IPS-18a (cell line): ENCODE data around the gene SHROOM3.
A peak's percentile ranks its signal among the peaks of the same experiment; 100 is the strongest.

Experiments
- H3K27ac ChIP-seq: one replicate; pipeline ENCODE4 v1.5.1; 2013; ENCODE audit warnings: low read length
- H3K27me3 ChIP-seq: one replicate; pipeline ENCODE4 v1.6.1; 2013; ENCODE audit warnings: mild to moderate bottlenecking, low read length; ENCODE audit not compliant: control insufficient read depth, insufficient read depth
- H3K36me3 ChIP-seq: one replicate; pipeline ENCODE4 v1.6.1; 2013; ENCODE audit warnings: low read depth, low read length; ENCODE audit not compliant: control insufficient read depth
- H3K4me1 ChIP-seq: one replicate; pipeline ENCODE4 v1.6.1; 2013; ENCODE audit warnings: low read depth, low read length; ENCODE audit not compliant: control insufficient read depth
- H3K4me3 ChIP-seq: one replicate; pipeline ENCODE4 v1.5.1; 2013; ENCODE audit warnings: low read length
- H3K9ac ChIP-seq: one replicate; pipeline ENCODE4 v1.6.1; 2013; ENCODE audit warnings: mild to moderate bottlenecking, low read length, moderate library complexity
- H3K9me3 ChIP-seq: one replicate; pipeline ENCODE4 v1.6.1; 2013; ENCODE audit warnings: low read depth, low read length; ENCODE audit not compliant: control insufficient read depth

The SHROOM3 gene

DNA sequence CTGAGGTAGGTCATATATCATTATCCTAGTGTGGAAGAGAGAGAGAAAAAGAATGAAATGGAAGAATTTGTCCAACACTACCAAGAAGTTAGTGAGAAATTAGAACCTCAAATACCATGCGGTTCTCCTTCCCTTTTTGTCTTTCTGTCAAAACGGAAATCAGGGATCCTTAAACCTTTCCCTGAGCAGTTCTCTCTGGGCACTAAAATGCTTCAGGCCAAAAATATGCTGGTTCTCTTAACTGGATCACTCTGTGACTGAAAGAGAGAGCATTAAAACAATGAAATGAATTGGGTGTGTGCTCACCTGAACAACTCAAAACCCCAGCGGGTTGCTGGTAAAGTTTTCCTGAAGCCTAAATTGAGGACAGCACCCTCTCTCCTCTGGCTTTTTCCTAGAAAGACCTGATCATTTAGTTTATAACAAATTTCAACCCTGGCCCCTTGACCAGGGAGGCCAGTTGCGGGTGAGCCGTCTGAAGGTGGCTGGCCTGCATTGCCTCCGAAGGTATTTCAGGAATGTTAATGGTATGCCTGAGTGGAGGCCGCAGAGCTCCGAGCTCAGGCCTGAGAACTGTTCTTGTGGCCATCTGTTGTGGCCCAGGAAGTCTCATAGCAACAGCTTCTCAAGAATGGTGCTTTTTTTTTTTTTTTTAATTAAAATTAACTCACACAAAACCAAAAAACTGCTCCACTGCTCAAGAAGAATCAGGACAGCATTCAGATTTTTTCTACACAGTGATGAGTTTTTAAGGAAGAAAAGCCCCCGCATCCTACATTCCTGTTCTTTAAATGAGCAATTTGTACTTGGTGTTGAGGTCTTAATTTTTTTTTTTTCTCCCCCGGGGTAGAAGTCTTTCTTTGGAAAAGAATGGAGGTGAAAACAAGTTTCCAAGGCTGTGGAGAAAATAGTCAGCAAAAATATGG lies 155.1 kb downstream of the SHROOM3 start:
- Histone ChIP-seq H3K36me3 (no peaks in the 10 kb centered on the region), H3K9ac (peak overlapping the region; percentile 89), H3K4me1 (peaks cover 55% of the 10 kb centered on the region), H3K27me3 (no peaks in the 10 kb centered on the region), H3K9me3 (no peaks in the 10 kb centered on the region), H3K27ac (peak overlapping the region; percentile 93), H3K4me3 (peak overlapping the region; percentile 38)

GRCh38 chr4:76590798-76591281 lies 155.8 kb downstream of the SHROOM3 start:
- H3K9me3 ChIP-seq = no peaks in the 10 kb centered on the region
- H3K4me3 ChIP-seq = peak overlapping the region; percentile 16
- no peaks in the 10 kb centered on the region for H3K36me3 ChIP-seq
- peak overlapping the region; percentile 89 for H3K9ac ChIP-seq
- peak overlapping the region; percentile 93 for H3K27ac ChIP-seq
- peaks cover 48% of the 10 kb centered on the region for H3K4me1 ChIP-seq
- H3K27me3 ChIP-seq = no peaks in the 10 kb centered on the region

- Histone ChIP-seq H3K4me3 (no peak overlapping the region), H3K4me1 (peaks cover 38% of the 10 kb centered on the region), H3K36me3 (no peaks in the 10 kb centered on the region), H3K27ac (no peak overlapping the region), H3K9ac (no peak overlapping the region), H3K9me3 (no peaks in the 10 kb centered on the region), H3K27me3 (no peaks in the 10 kb centered on the region)
Observed at GRCh38 chr4:76591992-76592391, 157.0 kb downstream of the SHROOM3 start.

GRCh38 chr4:76592460-76592859 lies 157.4 kb downstream of the SHROOM3 start:
- Histone ChIP-seq H3K4me1 (peaks cover 35% of the 10 kb centered on the region), H3K4me3 (no peak overlapping the region), H3K9ac (no peak overlapping the region), H3K27ac (no peak overlapping the region), H3K36me3 (no peaks in the 10 kb centered on the region), H3K27me3 (no peaks in the 10 kb centered on the region), H3K9me3 (no peaks in the 10 kb centered on the region)

GRCh38 chr4:76594173-76594572 lies 159.1 kb downstream of the SHROOM3 start:
- Histone ChIP-seq H3K9ac (no peak overlapping the region), H3K9me3 (no peaks in the 10 kb centered on the region), H3K27ac (no peak overlapping the region), H3K27me3 (no peaks in the 10 kb centered on the region), H3K4me1 (peaks cover 25% of the 10 kb centered on the region), H3K4me3 (no peak overlapping the region), H3K36me3 (no peaks in the 10 kb centered on the region)

DNA sequence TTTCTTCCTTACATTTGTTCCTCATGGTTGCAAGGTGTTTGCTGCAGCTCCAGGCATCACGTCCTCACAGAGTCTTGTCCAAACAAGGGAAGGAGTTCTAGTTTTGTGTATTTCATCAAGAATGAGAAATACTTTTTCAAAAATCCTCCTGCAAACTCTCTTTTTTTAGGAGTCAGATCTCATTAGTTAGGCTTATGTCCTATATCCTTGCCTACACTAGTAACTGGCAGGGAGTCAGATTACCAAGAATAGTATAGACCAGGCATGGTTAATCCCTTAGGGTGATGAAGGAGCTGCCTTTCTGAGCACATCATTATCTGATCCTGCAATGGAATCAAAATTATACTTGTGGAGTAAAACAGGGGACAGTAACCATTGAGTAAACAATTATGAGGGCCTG lies 160.4 kb downstream of the SHROOM3 start:
- H3K27me3 ChIP-seq = no peaks in the 10 kb centered on the region
- peaks cover 15% of the 10 kb centered on the region for H3K4me1 ChIP-seq
- no peaks in the 10 kb centered on the region for H3K9me3 ChIP-seq
- no peak overlapping the region for H3K27ac ChIP-seq
- H3K9ac ChIP-seq = no peak overlapping the region
- H3K4me3 ChIP-seq = no peak overlapping the region
- no peaks in the 10 kb centered on the region for H3K36me3 ChIP-seq

- H3K9ac ChIP-seq = no peak overlapping the region
- peaks cover 4% of the 10 kb centered on the region for H3K4me1 ChIP-seq
- H3K27ac ChIP-seq = no peak overlapping the region
- H3K27me3 ChIP-seq = no peaks in the 10 kb centered on the region
- H3K9me3 ChIP-seq = no peaks in the 10 kb centered on the region
- no peaks in the 10 kb centered on the region for H3K36me3 ChIP-seq
- no peak overlapping the region for H3K4me3 ChIP-seq
Observed at GRCh38 chr4:76596713-76597112, 161.7 kb downstream of the SHROOM3 start.

GRCh38 chr4:76597423-76597979 lies 162.5 kb downstream of the SHROOM3 start:
- no peak overlapping the region for H3K9ac ChIP-seq
- H3K27me3 ChIP-seq = no peaks in the 10 kb centered on the region
- no peak overlapping the region for H3K27ac ChIP-seq
- no peaks in the 10 kb centered on the region for H3K36me3 ChIP-seq
- H3K4me1 ChIP-seq = peaks cover 4% of the 10 kb centered on the region
- H3K9me3 ChIP-seq = no peaks in the 10 kb centered on the region
- no peak overlapping the region for H3K4me3 ChIP-seq

GRCh38 chr4:76600447-76600846 lies 165.4 kb downstream of the SHROOM3 start:
- H3K27ac ChIP-seq = no peak overlapping the region
- no peak overlapping the region for H3K9ac ChIP-seq
- H3K4me3 ChIP-seq = no peak overlapping the region
- H3K27me3 ChIP-seq = no peaks in the 10 kb centered on the region
- no peaks in the 10 kb centered on the region for H3K36me3 ChIP-seq
- H3K9me3 ChIP-seq = no peaks in the 10 kb centered on the region
- H3K4me1 ChIP-seq = peaks cover 4% of the 10 kb centered on the region

DNA sequence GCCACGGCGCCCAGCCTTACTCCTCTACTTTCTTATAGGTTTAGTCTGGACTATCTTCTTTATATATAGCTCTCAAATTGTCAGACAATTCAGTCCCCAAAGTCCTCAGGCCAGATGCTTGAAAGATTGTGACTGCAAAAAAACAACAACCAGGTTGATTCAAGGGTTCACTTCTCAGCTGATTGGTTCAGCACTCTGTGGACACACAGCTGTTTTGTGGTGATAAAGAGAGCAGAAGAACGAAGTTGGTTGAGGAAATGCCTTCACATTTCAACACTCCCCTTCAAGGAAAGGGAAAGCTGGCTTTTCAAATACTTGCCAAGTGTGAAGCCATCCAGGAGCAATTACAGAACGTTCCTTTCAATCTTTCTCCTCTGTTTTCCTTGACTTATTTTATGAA lies 166.8 kb downstream of the SHROOM3 start:
- H3K4me1 ChIP-seq = peaks cover 6% of the 10 kb centered on the region
- no peaks in the 10 kb centered on the region for H3K9me3 ChIP-seq
- H3K4me3 ChIP-seq = no peak overlapping the region
- H3K27me3 ChIP-seq = no peaks in the 10 kb centered on the region
- H3K36me3 ChIP-seq = no peaks in the 10 kb centered on the region
- no peak overlapping the region for H3K9ac ChIP-seq
- H3K27ac ChIP-seq = no peak overlapping the region

DNA sequence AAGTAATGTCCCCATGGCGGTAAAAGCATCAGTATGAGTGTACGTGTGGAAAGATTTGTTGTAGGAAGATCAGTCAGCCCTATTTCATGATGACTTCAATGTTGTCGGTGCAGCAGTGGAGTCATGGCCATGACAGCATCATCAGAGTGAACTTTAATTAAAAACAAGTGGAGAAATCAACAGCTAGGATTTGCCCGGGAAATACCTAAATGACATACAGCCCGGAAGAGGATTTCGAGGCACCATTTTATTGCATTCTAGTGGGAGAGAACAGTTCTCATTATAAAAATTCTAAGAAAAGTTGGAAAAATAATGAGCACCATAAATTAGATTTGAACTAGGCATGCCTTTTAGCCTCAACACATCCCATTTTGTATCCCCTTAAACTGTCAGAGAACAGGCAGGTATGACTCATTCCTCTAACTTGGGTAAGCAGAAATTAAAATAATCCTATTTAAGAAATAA lies 170.1 kb downstream of the SHROOM3 start:
- H3K9me3 ChIP-seq = no peaks in the 10 kb centered on the region
- H3K27me3 ChIP-seq = no peaks in the 10 kb centered on the region
- H3K9ac ChIP-seq = no peak overlapping the region
- H3K27ac ChIP-seq = no peak overlapping the region
- peaks cover 23% of the 10 kb centered on the region for H3K4me1 ChIP-seq
- H3K4me3 ChIP-seq = no peak overlapping the region
- no peaks in the 10 kb centered on the region for H3K36me3 ChIP-seq
